Tongue (tissue), 2 donors: ENCODE measurements around the gene GDI2. TPM values are rescaled to one million over a fixed set of nuclear protein-coding genes. Genes with fewer than 3 reads are reported as not detected.
A peak's percentile ranks its signal among the peaks of the same experiment; 100 is the strongest.
"Not testable (repeated sequence)": the region's sequence is repeated elsewhere in the genome, so short reads cannot be mapped to it uniquely, and the experiment has no call there.

Source experiments
- DNase-seq: peaks from one replicate; pipeline ENCODE4 v3.0.0-alpha.2; 2015
- total RNA-seq: library from RNA; depleted of rRNA; stranded (reverse); fragments of >200 nt; gene quantifications from one replicate; pipeline ENCODE4 v1.2.3, GENCODE V29; 2014

GDI2 gene
- 384 TPM for total RNA-seq

DNA sequence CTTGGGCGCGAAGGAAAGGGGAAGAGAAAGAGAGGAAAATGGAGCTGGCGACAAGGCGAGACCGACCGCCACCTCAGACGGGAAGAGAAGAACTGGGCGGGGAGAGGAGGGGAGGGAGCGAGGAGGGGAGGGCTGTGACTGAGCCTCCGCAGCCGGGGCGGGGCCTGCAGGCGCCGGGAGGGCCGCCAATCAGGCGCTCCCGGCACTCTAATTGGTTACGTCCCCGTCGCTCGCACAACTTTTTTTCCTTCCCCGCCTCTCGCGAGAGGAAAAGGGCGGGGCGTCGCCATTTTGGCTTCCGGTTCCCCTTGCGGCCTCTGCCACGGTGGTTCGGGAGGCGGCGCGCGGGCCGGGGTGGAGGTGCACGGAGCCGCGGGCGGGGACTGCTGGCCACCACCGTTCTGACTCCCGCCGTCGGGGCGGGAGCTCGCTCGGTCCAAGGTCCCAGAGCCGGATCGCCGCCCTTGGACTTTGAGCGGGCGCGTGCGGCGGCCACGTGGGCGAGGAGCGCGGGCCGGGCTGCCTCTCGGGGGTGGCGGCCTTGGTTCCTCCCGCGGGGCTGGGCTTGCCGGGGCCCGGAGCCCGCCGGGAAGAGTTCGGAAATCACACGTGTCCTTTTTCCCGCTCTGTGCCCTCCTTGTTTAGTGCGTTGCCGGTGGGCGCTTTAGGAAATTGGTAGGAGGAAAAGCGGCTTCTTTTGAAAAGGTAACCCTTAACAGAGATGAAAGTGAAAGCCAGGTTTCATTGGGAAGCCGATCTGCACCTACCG is at the start of gene GDI2:
Gene GDI2, minus strand, starts transcription at position 94 of the 769 bp plus-strand sequence. CDS start 176 bp downstream, outside the sequence.
- DNase-seq = peak; percentile 99

GRCh38 chr10:5862360-5862961 is 49.2 kb upstream of the GDI2 start:
- no peak for DNase-seq

DNA sequence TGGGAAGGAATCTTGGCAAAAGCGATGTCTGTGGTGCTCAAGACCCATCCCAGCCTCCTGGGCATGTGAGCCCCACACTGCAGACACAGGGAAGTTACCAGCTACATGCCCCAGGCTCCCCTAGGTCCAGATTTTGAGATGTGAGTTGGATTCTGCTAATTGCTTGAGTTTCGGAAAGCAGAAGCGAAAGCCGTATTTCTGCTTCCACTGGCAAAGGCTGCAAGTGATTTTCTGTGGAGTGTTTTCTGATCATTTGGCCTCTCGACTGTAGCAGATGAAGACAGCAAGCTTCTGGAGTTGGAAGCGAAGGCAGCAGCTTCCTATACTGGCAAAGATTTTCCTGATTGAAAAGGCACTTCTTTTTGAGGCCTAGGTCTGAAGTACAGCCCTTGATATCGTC is 46.8 kb upstream of the GDI2 start:
- no peak for DNase-seq

GRCh38 chr10:5858811-5859210 is 45.6 kb upstream of the GDI2 start:
- DNase-seq = no peak

GRCh38 chr10:5856701-5857004 is 43.4 kb upstream of the GDI2 start:
- DNase-seq = no peak

DNA sequence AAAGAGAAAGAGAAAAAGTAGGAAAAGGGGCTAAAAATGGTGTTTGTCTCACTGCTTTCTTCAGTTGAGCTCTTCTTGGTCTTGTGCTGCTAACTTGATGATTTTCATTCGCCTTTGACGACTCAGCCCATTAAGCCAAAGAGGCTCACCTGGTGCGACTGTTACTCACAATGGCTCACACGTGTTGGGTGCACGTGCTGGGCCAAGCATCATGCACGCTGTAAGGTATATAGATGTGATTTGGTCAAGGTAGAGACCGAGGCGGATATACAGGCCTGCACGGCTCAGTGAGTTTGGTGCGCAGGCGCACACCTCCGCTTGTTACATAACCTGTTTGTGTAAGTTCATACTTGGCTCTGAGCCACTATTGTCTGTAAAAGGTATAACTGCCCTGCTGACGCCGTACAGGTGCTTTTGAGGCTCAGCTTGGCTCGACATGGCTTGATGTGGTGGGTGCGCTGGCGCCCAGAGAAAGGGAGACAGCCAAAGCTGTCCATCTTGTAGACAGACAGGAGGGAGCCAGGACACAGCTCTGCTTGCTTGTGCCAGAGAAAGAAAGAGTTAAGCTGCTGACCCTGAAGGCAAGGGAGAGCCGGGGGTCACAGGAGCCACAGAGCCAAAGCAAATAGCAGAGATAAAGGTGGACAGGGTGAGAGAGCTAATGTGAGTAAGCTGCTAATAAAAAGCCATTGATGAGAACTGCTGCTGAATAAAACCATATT is 42.9 kb upstream of the GDI2 start:
- no peak for DNase-seq

DNA sequence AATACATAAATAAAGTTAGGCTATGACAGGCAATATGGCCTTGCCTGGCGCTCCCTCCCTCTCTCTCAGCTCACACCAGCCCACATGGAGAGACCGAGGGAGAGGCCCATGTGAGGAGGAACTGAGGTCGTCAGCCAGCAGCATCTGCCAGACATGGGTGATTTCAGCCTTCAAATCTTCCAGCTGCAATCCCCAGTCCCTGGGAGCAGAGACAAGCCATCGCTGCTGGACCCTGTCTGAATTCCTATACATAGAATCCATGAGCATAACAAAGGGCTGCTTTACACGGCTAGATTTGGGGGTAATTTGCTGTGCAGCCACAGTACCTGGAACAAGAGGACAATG is 40.9 kb upstream of the GDI2 start:
- peak; percentile 15 for DNase-seq

GRCh38 chr10:5846667-5847066 is 33.4 kb upstream of the GDI2 start:
- not testable (repeated sequence) for DNase-seq

GRCh38 chr10:5844345-5845055 is 31.3 kb upstream of the GDI2 start:
- no peak for DNase-seq

- DNase-seq = no peak
Observed at GRCh38 chr10:5843686-5844344, 30.6 kb upstream of the GDI2 start.

DNA sequence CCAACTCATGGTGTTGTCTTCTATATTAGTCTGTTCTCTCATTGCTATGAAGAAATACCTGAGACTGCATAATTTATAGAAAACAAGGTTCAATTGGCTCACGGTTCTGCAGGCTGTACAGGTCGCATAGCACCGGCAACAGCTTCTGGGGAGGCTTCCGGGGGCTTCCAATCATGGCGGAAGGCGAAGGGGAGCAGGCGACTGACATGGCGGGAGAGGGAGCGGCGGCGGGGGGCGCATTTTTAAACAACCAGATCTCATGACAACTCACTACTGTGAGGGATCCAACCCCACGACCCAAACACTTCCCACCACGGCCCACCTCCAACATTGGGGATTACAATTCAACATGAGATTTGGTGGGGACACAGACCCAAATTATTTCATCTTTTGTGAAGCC is 28.7 kb upstream of the GDI2 start:
- DNase-seq = no peak

DNA sequence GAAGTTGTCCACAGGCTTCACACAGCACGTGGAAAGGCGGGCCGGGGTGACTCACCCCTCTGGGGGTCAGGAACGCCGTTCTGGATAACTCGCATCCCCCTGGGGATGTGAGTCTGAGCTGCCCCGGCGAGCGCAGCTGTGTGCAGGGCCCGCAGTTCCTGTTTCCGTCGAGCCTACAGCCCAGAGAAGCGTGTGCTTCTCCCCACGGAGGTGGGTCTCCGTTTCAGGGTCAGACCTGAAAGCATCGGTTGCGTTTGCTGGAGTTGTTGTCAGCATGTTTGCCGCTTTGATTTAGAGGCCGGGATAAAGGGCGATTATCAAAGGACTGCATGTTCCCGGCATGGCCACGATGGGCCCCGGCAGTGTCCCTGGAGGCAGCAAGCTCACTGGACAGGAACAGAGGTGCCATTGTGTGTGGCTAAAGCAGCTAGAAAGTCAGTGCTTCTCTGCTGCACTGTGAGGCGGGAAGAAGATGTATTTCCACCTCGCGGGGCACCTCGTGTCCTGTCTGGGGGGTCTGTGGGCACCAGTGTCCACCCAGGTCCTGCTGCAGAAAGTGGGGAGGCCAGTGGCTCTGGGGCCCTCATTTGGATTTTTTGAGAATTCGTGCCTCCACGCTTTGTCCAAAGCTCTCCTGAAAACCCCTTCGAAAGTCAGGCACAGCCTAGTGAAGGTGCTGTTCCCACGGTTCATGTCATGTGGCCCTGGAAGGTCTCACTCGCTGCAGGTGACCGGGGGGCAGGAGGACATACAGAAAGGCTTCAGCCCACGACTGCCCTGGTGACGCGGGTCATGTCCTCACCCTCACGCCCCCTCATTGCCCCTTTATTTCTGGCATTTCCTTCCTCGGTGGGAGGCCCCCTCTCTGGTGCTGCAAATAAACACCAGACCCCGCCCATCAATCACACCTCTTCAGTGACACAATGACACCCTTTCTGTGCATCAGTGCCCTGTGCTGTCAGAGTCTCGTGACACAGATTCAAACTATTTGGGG is 27.4 kb upstream of the GDI2 start:
- no peak for DNase-seq

DNA sequence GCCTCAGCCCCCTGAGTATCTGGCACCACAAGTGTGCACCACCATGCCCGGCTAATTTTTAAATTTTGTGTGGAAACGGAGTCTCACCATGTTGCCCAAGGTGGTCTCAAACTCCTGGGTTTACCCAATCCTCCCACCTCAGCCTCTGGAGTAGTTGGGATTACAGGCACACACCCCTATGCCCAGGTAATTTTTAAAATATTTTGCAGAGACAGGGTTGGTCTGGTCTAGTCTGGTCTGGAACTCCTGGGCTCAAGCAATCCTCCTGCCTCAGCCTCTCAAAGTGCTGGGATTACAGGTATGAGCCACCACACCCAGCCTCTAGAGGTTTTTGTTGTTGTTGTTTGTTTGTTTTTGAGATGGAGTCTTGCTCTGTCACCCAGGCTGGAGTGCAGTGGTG is 22.9 kb upstream of the GDI2 start:
- not testable (repeated sequence) for DNase-seq

DNA sequence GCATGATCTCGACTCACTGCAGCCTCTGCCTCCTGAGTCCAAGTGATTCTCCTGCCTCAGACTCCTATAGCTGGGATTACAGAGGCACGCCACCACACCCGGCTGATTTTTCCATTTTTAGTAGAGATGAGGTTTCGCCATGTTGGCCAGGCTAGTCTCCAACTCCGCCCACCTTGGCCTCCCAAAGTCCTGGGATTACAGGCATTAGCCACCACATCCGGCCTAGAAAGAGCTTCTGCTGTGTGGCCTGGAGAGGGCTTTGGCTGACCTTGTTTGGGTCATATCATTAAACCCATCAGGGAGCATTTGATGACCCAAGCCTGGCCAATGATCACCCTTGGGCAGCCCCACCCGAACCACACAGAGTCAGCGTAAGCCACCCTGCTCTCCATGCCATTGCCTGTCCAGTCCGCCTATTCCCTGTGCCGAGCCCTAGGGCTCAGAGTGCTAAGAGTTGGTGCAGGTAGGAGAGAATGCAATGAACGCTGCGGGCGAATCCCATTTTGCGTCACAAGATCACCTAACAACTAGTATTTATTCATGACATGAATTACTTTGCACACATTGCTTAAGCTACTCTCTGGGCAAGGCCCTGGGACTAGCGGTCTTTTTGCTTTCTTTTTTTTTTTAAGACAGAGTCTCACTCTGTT is 22.3 kb upstream of the GDI2 start:
- DNase-seq = no peak

DNA sequence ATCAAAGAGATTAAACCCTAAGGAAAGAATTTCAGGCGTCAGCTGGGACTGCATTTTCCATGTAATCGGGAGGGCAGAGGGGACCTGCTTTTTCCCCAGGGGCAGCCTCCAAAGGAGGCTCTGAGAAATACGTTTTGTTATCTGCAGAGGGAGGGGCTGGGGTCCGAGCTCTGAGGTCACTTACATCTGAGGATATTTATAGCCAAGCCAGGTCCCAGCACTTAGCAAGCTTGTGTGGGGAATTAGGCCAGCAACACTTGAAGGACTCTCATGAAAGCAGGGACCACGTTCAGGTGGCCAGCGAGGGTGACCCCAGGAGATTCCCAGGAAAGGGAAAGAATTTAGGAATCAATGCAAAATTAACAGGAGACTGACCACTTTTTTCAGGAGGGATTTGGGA is 20.6 kb upstream of the GDI2 start:
- no peak for DNase-seq

GRCh38 chr10:5832946-5833345 is 19.7 kb upstream of the GDI2 start:
- no peak for DNase-seq

DNA sequence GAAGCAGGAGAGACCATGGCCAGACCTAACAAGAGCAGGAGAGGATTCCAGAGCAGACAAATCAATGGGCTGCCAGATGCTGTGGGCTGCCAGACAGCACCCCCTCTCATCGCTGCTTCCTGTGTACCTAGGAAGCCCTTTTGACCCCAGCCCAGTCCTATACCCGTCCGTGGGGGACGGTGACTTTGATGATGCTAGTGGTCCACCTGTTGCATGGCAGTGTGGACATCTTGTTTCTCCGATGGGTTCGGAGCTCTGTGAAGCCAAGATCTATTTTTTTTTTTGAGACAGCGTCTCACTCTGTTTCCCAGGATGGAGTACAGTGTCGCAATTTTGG is 18.2 kb upstream of the GDI2 start:
- no peak for DNase-seq

DNA sequence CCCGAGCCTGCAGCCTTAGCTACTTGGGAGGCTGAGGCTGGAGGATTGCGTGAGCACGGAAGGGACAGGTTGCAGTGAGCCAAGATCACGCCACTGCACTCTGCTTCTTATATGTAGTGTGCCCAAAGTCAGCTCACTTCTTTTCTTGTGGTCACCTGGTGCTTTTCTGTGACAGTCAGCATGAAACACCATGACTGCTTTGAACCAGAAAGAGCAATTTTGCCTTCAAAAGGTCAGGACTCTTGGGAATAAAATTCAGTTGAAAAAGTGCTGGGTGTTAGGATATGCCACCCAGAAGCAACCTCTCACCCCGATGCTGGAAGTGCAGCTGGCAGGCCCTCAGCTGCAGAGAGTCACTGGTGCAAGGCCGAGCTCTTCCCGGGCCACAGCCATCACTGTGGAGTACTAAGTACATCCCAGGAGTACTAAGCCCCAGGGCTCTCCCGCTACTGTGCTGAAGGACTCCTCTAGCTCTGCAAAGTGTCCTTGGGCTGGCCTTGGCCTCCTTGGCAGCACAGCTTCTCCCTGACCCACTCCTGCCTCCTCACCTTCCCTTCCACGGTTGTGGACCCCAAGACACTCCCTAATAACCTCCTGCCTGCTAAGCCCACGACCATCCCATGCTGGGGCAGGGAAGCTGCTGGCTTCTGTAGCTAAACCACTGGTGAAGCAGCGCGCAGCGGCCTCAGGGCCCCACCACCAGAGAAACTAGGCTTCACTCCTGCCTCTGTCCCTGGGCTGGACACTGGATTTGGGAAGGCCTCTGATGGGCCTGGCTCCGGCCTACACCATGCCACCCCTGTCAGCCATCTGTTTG is 17.6 kb upstream of the GDI2 start:
- DNase-seq = no peak

DNA sequence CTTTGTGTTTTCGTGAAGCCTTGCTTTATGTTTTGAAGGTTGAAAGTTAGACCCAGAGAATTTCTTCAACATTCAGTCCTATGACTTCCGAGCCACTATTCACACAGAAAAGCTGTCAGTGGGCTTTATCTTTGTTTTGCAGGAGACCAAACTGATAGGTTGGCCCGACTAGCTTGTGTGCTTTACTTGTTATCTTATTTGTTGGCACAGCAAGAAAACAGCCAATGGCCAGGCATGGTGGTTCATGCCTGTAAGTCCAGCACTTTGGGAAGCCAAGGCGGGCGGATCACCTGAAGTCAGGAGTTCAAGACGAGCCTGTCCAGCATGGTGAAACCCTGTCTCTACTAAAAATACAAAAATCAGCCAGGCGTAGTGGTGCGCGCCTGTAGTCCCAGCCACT is 16.0 kb upstream of the GDI2 start:
- DNase-seq = no peak

DNA sequence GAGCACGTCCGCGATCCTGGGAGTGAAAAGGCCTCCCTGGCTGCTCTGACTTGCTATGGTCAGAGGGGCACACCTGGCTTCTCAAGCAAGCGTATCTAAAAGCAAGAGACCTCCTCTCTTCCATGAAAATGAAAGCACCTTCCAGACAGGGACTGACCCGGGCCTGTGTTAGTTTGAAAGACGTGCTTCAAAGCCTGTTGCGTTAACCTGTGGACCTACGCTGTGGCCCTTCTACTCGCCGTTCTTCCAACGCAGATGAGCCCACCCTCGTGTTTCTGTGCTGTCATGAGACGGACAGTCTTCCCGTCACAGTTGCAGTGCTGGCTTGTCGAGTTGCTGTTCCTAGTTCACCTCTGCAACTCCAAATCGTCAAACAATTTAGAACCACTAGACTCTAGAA is 15.5 kb upstream of the GDI2 start:
- no peak for DNase-seq
